SU-DHL-6 (cell line): ENCODE measurements around the gene MAP1A.

Experiments used
- CTCF ChIP-seq: fragments of 200-600 bp; sonication (generic); IDR thresholded peaks from one replicate; pipeline ENCODE4 v1.5.1; 2017; ENCODE audit warnings: antibody characterized with exemption, mild to moderate bottlenecking, low read length, moderate library complexity; ENCODE audit not compliant: insufficient read depth, poor library complexity, severe bottlenecking
- EZH2phosphoT487 ChIP-seq: fragments of 200-600 bp; sonication (generic), shearing (Covaris generic); conservative IDR thresholded peaks from 2 replicates; pipeline ENCODE4 v1.6.1; 2018; ENCODE audit warnings: mild to moderate bottlenecking, antibody characterized with exemption, low read length, moderate library complexity, mixed read lengths

- no peak for TF ChIP-seq CTCF
- TF ChIP-seq EZH2phosphoT487 = no peak
Measured at GRCh38 chr15:43488790-43489189, 28.6 kb upstream of the MAP1A start.
